VCaP (cell line): Measurements from ENCODE around the gene TMEM131.
"Not testable (repeated sequence)": the region's sequence is repeated elsewhere in the genome, so short reads cannot be mapped to it uniquely, and the experiment has no call there.

Experiments used
- H3K27ac ChIP-seq: fragments of 450-650 bp; 2 replicates; pipeline ENCODE4 v1.5.1; 2017
- CTCF ChIP-seq: fragments of 450-650 bp; conservative IDR thresholded peaks from 2 replicates; pipeline ENCODE4 v1.5.1; 2017; ENCODE audit warnings: mild to moderate bottlenecking, moderate library complexity

TMEM131 gene

GRCh38 chr2:97848306-97848705, 147.4 kb downstream of the TMEM131 start:
- no peak for TF ChIP-seq CTCF
- H3K27ac ChIP-seq = no peak overlapping the region

DNA sequence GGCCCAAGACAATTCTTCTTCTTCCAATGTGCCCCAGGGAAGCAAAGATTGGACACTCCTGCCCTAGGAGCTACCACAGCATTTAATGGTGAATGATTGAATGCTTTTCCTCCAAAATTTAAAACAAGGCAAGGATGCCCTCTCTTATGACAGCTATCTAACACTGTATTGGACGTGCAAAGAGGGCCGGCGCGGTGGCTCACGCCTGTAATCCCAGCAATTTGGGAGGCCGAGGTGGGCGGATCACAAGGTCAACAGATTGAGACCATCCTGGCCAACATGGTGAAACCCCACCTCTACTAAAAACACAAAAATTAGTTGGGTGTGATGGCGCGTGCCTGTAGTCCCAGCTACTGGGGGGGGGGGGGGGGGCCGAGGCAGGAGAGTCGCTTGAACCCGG, 149.0 kb downstream of the TMEM131 start:
- H3K27ac ChIP-seq = not testable (repeated sequence)

- no peak for TF ChIP-seq CTCF
- no peak overlapping the region for H3K27ac ChIP-seq
These were observed 149.9 kb downstream of the TMEM131 start for GRCh38 chr2:97845818-97846217.

GRCh38 chr2:97845133-97845532, 150.6 kb downstream of the TMEM131 start:
- H3K27ac ChIP-seq = no peak overlapping the region
- no peak for TF ChIP-seq CTCF

- TF ChIP-seq CTCF = no peak
- H3K27ac ChIP-seq = no peak overlapping the region
These were observed 151.4 kb downstream of the TMEM131 start for GRCh38 chr2:97844311-97844859.

DNA sequence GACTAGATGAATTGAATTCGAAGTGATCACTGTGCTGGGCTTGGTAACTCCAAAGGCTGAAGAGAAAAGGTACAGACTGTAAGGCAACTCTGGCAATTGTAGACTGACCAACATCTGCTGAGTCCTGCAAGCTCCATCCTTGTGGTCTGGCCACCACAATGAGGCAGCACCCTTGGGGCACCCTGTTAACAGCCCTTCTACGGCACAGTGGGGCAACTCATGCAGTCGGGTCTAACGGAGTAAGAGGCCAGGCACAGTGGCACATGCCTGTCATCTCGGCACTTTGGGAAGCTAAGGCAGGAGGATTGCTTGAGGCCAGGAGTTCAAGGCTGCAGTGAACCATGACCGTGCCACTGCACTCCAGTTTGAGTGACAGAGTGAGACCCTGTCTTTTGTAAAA, 155.6 kb downstream of the TMEM131 start:
- no peak overlapping the region for H3K27ac ChIP-seq
- TF ChIP-seq CTCF = no peak

GRCh38 chr2:97834610-97835009, 161.1 kb downstream of the TMEM131 start:
- no peak for TF ChIP-seq CTCF
- H3K27ac ChIP-seq = no peak overlapping the region

- TF ChIP-seq CTCF = no peak
- no peak overlapping the region for H3K27ac ChIP-seq
These were observed 164.6 kb downstream of the TMEM131 start for GRCh38 chr2:97831121-97831520.

DNA sequence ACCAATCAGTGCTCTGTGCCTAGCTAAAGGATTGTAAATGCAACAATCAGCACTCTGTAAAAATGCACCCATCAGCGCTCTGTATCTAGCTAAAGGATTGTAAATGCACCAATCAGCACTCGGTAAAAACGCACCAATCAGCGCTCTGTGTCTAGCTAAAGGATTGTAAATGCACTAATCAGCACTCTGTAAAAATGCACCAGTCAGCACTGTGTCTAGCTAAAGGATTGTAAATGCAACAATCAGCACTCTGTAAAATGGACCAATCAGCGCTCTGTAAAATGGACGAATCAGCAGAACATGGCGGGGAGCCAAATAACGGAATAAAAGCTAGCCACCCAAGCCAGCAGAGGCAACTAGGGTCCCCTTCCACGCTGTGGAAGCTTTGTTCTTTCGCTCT, 166.5 kb downstream of the TMEM131 start:
- H3K27ac ChIP-seq = not testable (repeated sequence)

- not testable (repeated sequence) for H3K27ac ChIP-seq
These were observed 168.7 kb downstream of the TMEM131 start for GRCh38 chr2:97827013-97827412.

- not testable (repeated sequence) for H3K27ac ChIP-seq
These were observed 169.4 kb downstream of the TMEM131 start for GRCh38 chr2:97826266-97826847.

GRCh38 chr2:97824011-97824410, 171.7 kb downstream of the TMEM131 start:
- H3K27ac ChIP-seq = not testable (repeated sequence)

DNA sequence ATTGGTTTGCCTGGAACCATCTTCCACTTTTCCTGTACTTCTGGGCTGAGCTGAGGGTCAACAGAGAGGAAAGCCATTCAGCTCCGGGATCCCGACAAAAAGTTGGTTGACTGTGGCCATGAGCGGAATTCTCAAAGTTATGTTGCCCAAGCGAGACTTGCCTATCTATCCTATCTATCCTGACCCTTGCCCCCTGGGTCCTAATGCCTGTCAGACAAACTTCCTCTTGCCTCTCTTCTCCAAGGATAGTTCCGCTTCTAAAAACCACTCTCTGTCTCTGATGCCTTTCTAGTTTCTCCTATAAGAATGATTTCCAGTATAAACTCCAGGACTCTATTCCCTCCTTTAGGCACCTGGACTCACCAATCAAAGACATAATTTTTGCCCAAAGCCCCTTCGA, 173.9 kb downstream of the TMEM131 start:
- H3K27ac ChIP-seq = not testable (repeated sequence)
